Smooth muscle cell (in vitro differentiated cells): ENCODE data around the gene SERTAD2. TPM values are rescaled to one million over a fixed set of nuclear protein-coding genes. Genes with fewer than 3 reads are reported as not detected.

ENCODE experiments used
- DNase-seq: peaks from one replicate; lab custom pipeline; 2025; ENCODE audit not compliant: unreplicated experiment; lab: John Stamatoyannopoulos, UW
- H2AFZ ChIP-seq: fragments of 200-600 bp; sonication (generic); 2 replicates; pipeline ENCODE4 v1.6.0; 2016; ENCODE audit warnings: antibody characterized with exemption, low read depth, mild to moderate bottlenecking
- H3F3A ChIP-seq: fragments of 200-600 bp; sonication (generic); 2 replicates; pipeline ENCODE4 v1.6.0; 2017; ENCODE audit warnings: antibody characterized with exemption, low read depth
- H3K27ac ChIP-seq: fragments of 200-600 bp; sonication (generic); 2 replicates; pipeline ENCODE4 v1.5.1; 2016; ENCODE audit warnings: low read depth, mild to moderate bottlenecking
- H3K27me3 ChIP-seq: fragments of 200-600 bp; sonication (generic); 2 replicates; pipeline ENCODE4 v1.6.1; 2016; ENCODE audit warnings: low read depth, mild to moderate bottlenecking
- H3K36me3 ChIP-seq: fragments of 200-600 bp; sonication (generic); 2 replicates; pipeline ENCODE4 v1.5.1; 2016; ENCODE audit warnings: low read depth
- H3K4me1 ChIP-seq: fragments of 200-600 bp; sonication (generic); 2 replicates; pipeline ENCODE4 v1.5.1; 2016; ENCODE audit warnings: low read depth
- H3K4me2 ChIP-seq: fragments of 200-600 bp; sonication (generic); 2 replicates; pipeline ENCODE4 v1.6.0; 2016; ENCODE audit warnings: mild to moderate bottlenecking
- H3K4me3 ChIP-seq: fragments of 200-600 bp; sonication (generic); 2 replicates; pipeline ENCODE4 v1.5.1; 2016; ENCODE audit warnings: mild to moderate bottlenecking
- H3K79me2 ChIP-seq: fragments of 200-600 bp; sonication (generic); 2 replicates; pipeline ENCODE4 v1.6.0; 2016; ENCODE audit warnings: low read depth, mild to moderate bottlenecking
- H3K9ac ChIP-seq: fragments of 200-600 bp; sonication (generic); 2 replicates; pipeline ENCODE4 v1.6.0; 2016; ENCODE audit warnings: low read depth
- H3K9me3 ChIP-seq: fragments of 200-600 bp; sonication (generic); replicated peaks from 2 replicates; pipeline ENCODE4 v1.5.1; 2016; ENCODE audit warnings: low read depth
- H4K20me1 ChIP-seq: fragments of 200-600 bp; sonication (generic); 2 replicates; pipeline ENCODE4 v1.6.0; 2016; ENCODE audit warnings: low read depth
- CTCF ChIP-seq: fragments of 200-600 bp; sonication (generic); IDR thresholded peaks from 2 replicates; pipeline ENCODE4 v1.5.1; 2017; ENCODE audit warnings: borderline replicate concordance, mild to moderate bottlenecking, antibody characterized with exemption; ENCODE audit not compliant: insufficient read depth, poor library complexity, severe bottlenecking
- WGBS: methylation state at CpG from one replicate; pipeline ENCODE4 v1.1.7; 2016; ENCODE audit warnings: low lambda C conversion rate; 5-methylcytosine and 5-hydroxymethylcytosine counted together
- polyA plus RNA-seq: library from polyadenylated mRNA; unstranded; fragments of >200 nt; fragmentation: Nextera tagmentation; extraction: Ambion mirVana; gene quantifications from 2 replicates; pipeline ENCODE4 v1.2.1, GENCODE V29; 2016
- total RNA-seq: library from RNA; depleted of rRNA; stranded (reverse); fragments of >200 nt; gene quantifications from 2 replicates; pipeline ENCODE4 v1.2.3, GENCODE V29; 2014

The SERTAD2 gene
- total and polyA plus RNA-seq, 2 experiments from 2014 or later, result 14.2 to 23.2 TPM

GRCh38 chr2:64637000-64637635 is 16.6 kb downstream of the SERTAD2 start:
- Histone ChIP-seq H3K4me1 (peaks cover 34% of the 10 kb centered on the region), H3K4me2 (no peak overlapping the region), H3K79me2 (peaks cover 56% of the 10 kb centered on the region), H3K36me3 (no peaks in the 10 kb centered on the region), H3K27me3 (no peaks in the 10 kb centered on the region), H4K20me1 (peaks cover 100% of the 10 kb centered on the region), H3K9me3 (no peaks in the 10 kb centered on the region), H3F3A (no peaks in the 10 kb centered on the region), H3K9ac (no peak overlapping the region), H2AFZ (no peak overlapping the region), H3K27ac (peak overlapping the region; percentile 22), H3K4me3 (no peak overlapping the region)
- TF ChIP-seq CTCF, result no peak
- no peak for DNase-seq
- WGBS, result 87% methylated on average over 9 of the region's 9 CpGs

- DNase-seq, result no peak
- no peak overlapping the region for H3K27ac ChIP-seq
- H4K20me1 ChIP-seq, result peaks cover 98% of the 10 kb centered on the region
- H2AFZ ChIP-seq, result no peak overlapping the region
- no peak overlapping the region for H3K4me3 ChIP-seq
- H3K4me1 ChIP-seq, result peaks cover 32% of the 10 kb centered on the region
- peaks cover 47% of the 10 kb centered on the region for H3K79me2 ChIP-seq
- no peaks in the 10 kb centered on the region for H3K27me3 ChIP-seq
- no peak overlapping the region for H3K9ac ChIP-seq
- H3F3A ChIP-seq, result no peaks in the 10 kb centered on the region
- no peak for TF ChIP-seq CTCF
- H3K9me3 ChIP-seq, result no peaks in the 10 kb centered on the region
- no peak overlapping the region for H3K4me2 ChIP-seq
- 87% methylated on average over 36 of the region's 38 CpGs for WGBS
- no peaks in the 10 kb centered on the region for H3K36me3 ChIP-seq
These were observed 17.5 kb downstream of the SERTAD2 start for GRCh38 chr2:64635976-64636911.

GRCh38 chr2:64634345-64635267 is 19.1 kb downstream of the SERTAD2 start:
- no peak for TF ChIP-seq CTCF
- peaks cover 30% of the 10 kb centered on the region for H3K79me2 ChIP-seq
- H3K9me3 ChIP-seq, result no peaks in the 10 kb centered on the region
- H3K36me3 ChIP-seq, result no peaks in the 10 kb centered on the region
- H3K4me2 ChIP-seq, result no peak overlapping the region
- no peak overlapping the region for H3K27ac ChIP-seq
- no peak overlapping the region for H3K4me3 ChIP-seq
- H3K9ac ChIP-seq, result no peak overlapping the region
- peaks cover 4% of the 10 kb centered on the region for H3F3A ChIP-seq
- H2AFZ ChIP-seq, result no peak overlapping the region
- DNase-seq, result no peak
- peaks cover 81% of the 10 kb centered on the region for H4K20me1 ChIP-seq
- H3K4me1 ChIP-seq, result peaks cover 16% of the 10 kb centered on the region
- H3K27me3 ChIP-seq, result no peaks in the 10 kb centered on the region
- 91% methylated on average over 11 of the region's 11 CpGs for WGBS
